Adrenal gland (tissue), 12 donors: ENCODE results near the gene KCNA10. TPM values are rescaled to one million over a fixed set of nuclear protein-coding genes. Genes with fewer than 3 reads are reported as not detected.

Experiments
- DNase-seq, 7 donors: peaks; one replicate each; pipeline ENCODE4 v3.0.0-alpha.2; 2019 to 2020
- H3K27ac ChIP-seq, 5 donors: fragments of 200-600 bp; sonication (generic) in 4 of 5; 1 replicate in 3 of 5; 2 replicates in 2 of 5; pipeline versions ENCODE4 v1.5.1 to v1.8.0; 2016 to 2020; ENCODE audit warnings: mild to moderate bottlenecking in 1 of 5
- H3K27me3 ChIP-seq: fragments of 200-600 bp; 2 replicates; pipeline ENCODE4 v1.8.0; 2021
- H3K36me3 ChIP-seq, 2 donors: fragments of 200-600 bp; replicated peaks in 1 of 2; 1 replicate in 1 of 2; 2 replicates in 1 of 2; pipeline versions ENCODE4 v1.5.1 to v1.8.0; 2018 to 2022
- H3K4me1 ChIP-seq, 2 donors: fragments of 200-600 bp; replicated peaks in 1 of 2; 1 replicate in 1 of 2; 2 replicates in 1 of 2; pipeline versions ENCODE4 v1.5.1 to v1.8.0; 2018 to 2021
- H3K4me3 ChIP-seq, 4 donors: fragments of 200-600 bp; sonication (generic) in 3 of 4; one replicate each; pipeline ENCODE4 v1.5.1; 2016 to 2018
- H3K9me3 ChIP-seq, 3 donors: fragments of 200-600 bp; sonication (generic) in 1 of 3; replicated peaks in 1 of 3; 1 replicate in 2 of 3; 2 replicates in 1 of 3; pipeline versions ENCODE4 v1.5.1 to v1.8.0; 2016 to 2021
- POLR2A ChIP-seq, 2 donors: fragments of 450-650 bp; IDR thresholded peaks; one replicate each; pipeline ENCODE4 v1.6.1; 2017; ENCODE audit warnings: antibody characterized with exemption in 2 of 2, mild to moderate bottlenecking in 2 of 2, moderate library complexity in 1 of 2
- WGBS, 4 donors: extraction: QIAGEN DNeasy Blood & Tissue Kit in 2 of 4; methylation state at CpG; one replicate each; pipeline versions ENCODE4 v1.1.5 to v1.1.7; 2013 to 2017; 5-methylcytosine and 5-hydroxymethylcytosine counted together
- intact Hi-C, 2 donors: fragments of 100-400 bp; cut with DNase I; formaldehyde crosslinking; loops; one replicate each; pipeline versions ENCODE4 v1.14.1 to v1.15.0; 2022 to 2023
- polyA plus RNA-seq, 3 donors: library from polyadenylated mRNA; stranded (reverse); fragments of 200-250 nt in 2 of 3; fragments of 350-450 nt in 1 of 3; fragmentation: Illumina TruSeq in 1 of 3; extraction: RNeasy Lipid Tissue Mini Kit (QIAGEN cat#74804) in 1 of 3; gene quantifications; one replicate each; pipeline ENCODE4 v1.2.3, GENCODE V29; 2013 to 2014
- total RNA-seq, 9 donors: library from RNA; depleted of rRNA in 4 of 9; stranded (reverse); fragments of >200 nt in 4 of 9; fragments of 120-200 nt in 1 of 9; fragmentation: NEBNext Ultra II Directional in 1 of 9; extraction: Animal tissue kit (Norgen Biotek cat#: 25700) in 1 of 9; gene quantifications; one replicate each; pipeline versions ENCODE4 v1.1.0 to v1.2.4, GENCODE V29; 2013 to 2023
- TF ChIP-seq, protein P1 (sequence below), 6 experiments: fragments of 450-650 bp in 4 of 6; fragments of 200-600 bp in 2 of 6; sonication (generic) in 1 of 6; IDR thresholded peaks; 1 replicate in 5 of 6; 2 replicates in 1 of 6; pipeline versions ENCODE4 v1.5.1 to v1.8.0; 2016 to 2021; ENCODE audit warnings: antibody characterized with exemption in 6 of 6, mild to moderate bottlenecking in 2 of 6, moderate library complexity in 1 of 6
- donor health status: healthy with polysubstance abuse.
- donor health status: Bipolar disorder and iron deficiency.
- donor health status: DM: yes; HTN: yes; CAD: no.
- donor health status: DM: no; HTN: no; CAD: no.
- donor health status: DM: no; HTN: no; CAD: no.
- donor health status: DM: yes; HTN: yes; CAD: no.

The KCNA10 gene
- total and polyA plus RNA-seq, 12 donors: not detected

DNA sequence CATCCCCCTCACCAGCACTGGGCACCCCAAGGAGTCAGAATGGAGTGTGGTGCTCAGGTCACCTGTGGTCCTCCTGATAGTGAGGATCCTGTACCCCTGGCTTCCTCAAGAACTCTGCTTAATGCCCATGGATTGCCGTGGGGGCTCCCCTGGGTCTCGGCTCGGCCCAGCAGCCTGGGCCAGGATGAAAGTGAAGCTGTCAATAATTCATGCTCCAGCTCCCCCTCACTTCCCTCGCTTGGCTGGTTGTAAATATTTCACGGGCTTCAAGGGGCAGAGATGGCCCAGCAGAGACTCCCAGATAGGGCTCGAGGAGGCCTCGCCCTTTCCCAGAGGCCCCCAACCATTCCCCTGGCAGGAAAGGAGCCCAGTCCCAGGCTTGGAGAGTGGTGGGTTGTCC is 42.6 kb upstream of the KCNA10 start:
- TF ChIP-seq, protein P1, sequence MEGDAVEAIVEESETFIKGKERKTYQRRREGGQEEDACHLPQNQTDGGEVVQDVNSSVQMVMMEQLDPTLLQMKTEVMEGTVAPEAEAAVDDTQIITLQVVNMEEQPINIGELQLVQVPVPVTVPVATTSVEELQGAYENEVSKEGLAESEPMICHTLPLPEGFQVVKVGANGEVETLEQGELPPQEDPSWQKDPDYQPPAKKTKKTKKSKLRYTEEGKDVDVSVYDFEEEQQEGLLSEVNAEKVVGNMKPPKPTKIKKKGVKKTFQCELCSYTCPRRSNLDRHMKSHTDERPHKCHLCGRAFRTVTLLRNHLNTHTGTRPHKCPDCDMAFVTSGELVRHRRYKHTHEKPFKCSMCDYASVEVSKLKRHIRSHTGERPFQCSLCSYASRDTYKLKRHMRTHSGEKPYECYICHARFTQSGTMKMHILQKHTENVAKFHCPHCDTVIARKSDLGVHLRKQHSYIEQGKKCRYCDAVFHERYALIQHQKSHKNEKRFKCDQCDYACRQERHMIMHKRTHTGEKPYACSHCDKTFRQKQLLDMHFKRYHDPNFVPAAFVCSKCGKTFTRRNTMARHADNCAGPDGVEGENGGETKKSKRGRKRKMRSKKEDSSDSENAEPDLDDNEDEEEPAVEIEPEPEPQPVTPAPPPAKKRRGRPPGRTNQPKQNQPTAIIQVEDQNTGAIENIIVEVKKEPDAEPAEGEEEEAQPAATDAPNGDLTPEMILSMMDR (IDR thresholded peaks at IDR 0.05): no peak
- no peak for TF ChIP-seq POLR2A (IDR thresholded peaks at IDR 0.05)
- Histone ChIP-seq H3K27me3 (no peaks in the 10 kb centered on the region), H3K9me3 (no peaks in the 10 kb centered on the region), H3K36me3 (no peaks in the 10 kb centered on the region), H3K27ac (no peak overlapping the region), H3K4me1 (no peaks in the 10 kb centered on the region), H3K4me3 (no peak overlapping the region)
- WGBS, 4 donors: 67 to 73% (median 70%) methylated on average over 6 to 7 of the region's 7 CpGs
- no peak for DNase-seq
- intact Hi-C loops: no loop called here

DNA sequence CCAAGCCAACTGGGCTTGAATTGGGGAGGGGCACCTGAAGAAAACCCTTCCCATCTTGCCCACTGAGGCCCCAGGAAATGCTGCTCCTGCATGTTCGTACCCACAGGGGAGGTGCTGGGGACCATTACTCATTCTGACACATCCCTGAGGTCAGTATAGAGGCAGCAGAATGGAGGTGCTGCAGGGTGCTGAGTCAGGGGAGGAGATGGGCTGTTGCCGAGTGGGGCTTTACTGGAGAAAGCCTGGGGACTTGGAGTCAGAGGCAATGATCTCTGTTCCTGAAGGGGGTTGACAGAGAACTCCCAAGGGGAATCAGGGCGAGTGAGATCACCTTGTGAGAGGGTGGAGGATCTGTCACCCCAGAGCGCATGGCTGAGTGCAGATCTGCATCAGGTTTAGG is 40.2 kb upstream of the KCNA10 start:
- H3K4me1 ChIP-seq: peaks cover 0 to 9% of the 10 kb centered on the region in 2 donors
- intact Hi-C loops: loop anchor here in 1 of 2 donors (10.0 kb wide), 1 partner anchor 56 kb away; no protein-coding TSS in a partner anchor
- no peak for DNase-seq
- WGBS, 4 donors: 30 to 49% (median 42%) methylated on average over 4 of the region's 4 CpGs
- H3K27me3 ChIP-seq: peaks cover 5% of the 10 kb centered on the region
- no peak overlapping the region for H3K27ac ChIP-seq
- H3K4me3 ChIP-seq: no peak overlapping the region
- TF ChIP-seq, protein P1 (IDR thresholded peaks at IDR 0.05): no peak
- no peak for TF ChIP-seq POLR2A (IDR thresholded peaks at IDR 0.05)
- H3K9me3 ChIP-seq: no peaks in the 10 kb centered on the region
- no peaks in the 10 kb centered on the region for H3K36me3 ChIP-seq

DNA sequence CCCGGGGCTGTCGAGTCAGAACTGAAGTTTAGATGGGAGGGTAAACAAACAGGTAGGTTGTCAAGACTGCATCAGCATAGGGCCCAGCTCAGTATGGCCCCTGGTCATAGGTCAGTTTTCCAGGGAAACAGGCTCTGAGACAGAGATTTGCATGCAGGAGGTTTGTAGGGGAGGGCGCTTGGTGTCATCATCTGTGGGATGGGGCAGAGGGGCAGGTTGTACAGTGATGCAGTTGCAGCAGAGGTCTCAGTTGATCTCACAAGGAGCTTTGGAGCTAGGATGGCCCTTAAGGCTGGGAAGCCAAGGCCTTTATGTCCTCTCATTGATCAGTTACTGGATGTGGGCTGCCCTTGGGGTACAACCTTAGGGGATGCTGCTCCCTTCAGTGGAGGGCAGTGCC is 38.5 kb upstream of the KCNA10 start:
- peaks cover 14% of the 10 kb centered on the region for H3K27me3 ChIP-seq
- peaks cover 0 to 9% of the 10 kb centered on the region in 2 donors for H3K4me1 ChIP-seq
- WGBS, 4 donors: 69 to 86% (median 73%) methylated on average over 3 of the region's 3 CpGs
- TF ChIP-seq, protein P1 (IDR thresholded peaks at IDR 0.05): no peak
- no peak for TF ChIP-seq POLR2A (IDR thresholded peaks at IDR 0.05)
- DNase-seq: no peak
- intact Hi-C loops: loop anchor here in 1 of 2 donors (10.0 kb wide), 1 partner anchor 57 kb away; no protein-coding TSS in a partner anchor
- H3K36me3 ChIP-seq: no peaks in the 10 kb centered on the region
- H3K27ac ChIP-seq: no peak overlapping the region
- no peaks in the 10 kb centered on the region for H3K9me3 ChIP-seq
- no peak overlapping the region for H3K4me3 ChIP-seq

DNA sequence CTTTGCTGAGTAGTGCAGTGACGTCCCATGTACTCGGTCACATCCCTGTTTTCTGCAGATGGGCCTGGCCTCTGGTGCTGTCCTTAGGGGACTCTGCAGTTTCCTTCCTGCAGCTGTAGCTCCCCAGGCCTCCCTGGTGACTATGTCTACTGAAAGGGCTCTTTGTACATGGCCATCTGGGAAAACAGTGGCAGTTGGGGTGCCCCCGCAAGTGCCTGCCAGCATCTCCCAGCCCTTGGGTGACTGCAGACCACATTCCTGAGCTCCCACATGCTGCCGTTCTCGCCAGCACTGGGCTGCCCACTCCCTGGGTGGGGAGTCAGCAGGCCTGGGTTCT is 37.5 kb upstream of the KCNA10 start:
- 64 to 71% (median 69%) methylated on average over 4 to 5 of the region's 5 CpGs; no CpG with 5 or more reads in 1 of the 4 donors for WGBS, 4 donors
- peak in 1 of 7 donors; percentile 56 for DNase-seq

More for the DNA sequence above, 37.5 kb upstream of the KCNA10 start:
- peaks cover 16% of the 10 kb centered on the region for H3K27me3 ChIP-seq
- H3K9me3 ChIP-seq: no peaks in the 10 kb centered on the region
- no peaks in the 10 kb centered on the region for H3K36me3 ChIP-seq
- peaks cover 0 to 9% of the 10 kb centered on the region in 2 donors for H3K4me1 ChIP-seq
- no peak for TF ChIP-seq POLR2A (IDR thresholded peaks at IDR 0.05)
- TF ChIP-seq, protein P1 (IDR thresholded peaks at IDR 0.05): no peak
- intact Hi-C loops: loop anchor here in 1 of 2 donors (10.0 kb wide), 1 partner anchor 58 kb away; no protein-coding TSS in a partner anchor
- H3K27ac ChIP-seq: no peak overlapping the region
- H3K4me3 ChIP-seq: no peak overlapping the region
